CD14-positive monocyte (primary cell): ENCODE measurements around the gene MSI2. TPM values are rescaled to one million over a fixed set of nuclear protein-coding genes. Genes with fewer than 3 reads are reported as not detected.

Experiments
- DNase-seq, 3 donors: peaks; one replicate each; pipeline ENCODE4 v3.0.0-alpha.2; 2011 to 2022
- H2AFZ ChIP-seq: 2 replicates; pipeline ENCODE4 v1.6.0; 2012; ENCODE audit warnings: mild to moderate bottlenecking, low read depth, low read length, inconsistent platforms; ENCODE audit not compliant: insufficient read depth, poor library complexity, severe bottlenecking
- H3K27ac ChIP-seq, 2 donors: 1 replicate in 1 of 2; 2 replicates in 1 of 2; pipeline ENCODE4 v1.5.1; 2012 to 2013; ENCODE audit warnings: low read length in 2 of 2, control low read depth in 1 of 2, inconsistent platforms in 1 of 2, low read depth in 1 of 2, mild to moderate bottlenecking in 1 of 2
- H3K27me3 ChIP-seq, 2 donors: one replicate each; pipeline versions ENCODE4 v1.6.0 to v1.6.1; 2011 to 2013; ENCODE audit warnings: low read length in 2 of 2; ENCODE audit not compliant: control insufficient read depth in 2 of 2, insufficient read depth in 2 of 2
- H3K36me3 ChIP-seq, 2 donors: replicated peaks in 1 of 2; 1 replicate in 1 of 2; 2 replicates in 1 of 2; pipeline versions ENCODE4 v1.5.1 to v1.6.1; 2012 to 2013; ENCODE audit warnings: low read length in 2 of 2, control low read depth in 1 of 2, inconsistent platforms in 1 of 2, mild to moderate bottlenecking in 1 of 2; ENCODE audit not compliant: insufficient read depth in 2 of 2, control insufficient read depth in 1 of 2
- H3K4me1 ChIP-seq, 2 donors: 1 replicate in 1 of 2; 2 replicates in 1 of 2; pipeline versions ENCODE4 v1.5.1 to v1.6.1; 2012 to 2013; ENCODE audit warnings: low read length in 2 of 2, control low read depth in 1 of 2, inconsistent platforms in 1 of 2, mild to moderate bottlenecking in 1 of 2, moderate library complexity in 1 of 2; ENCODE audit not compliant: insufficient read depth in 2 of 2, control insufficient read depth in 1 of 2
- H3K4me2 ChIP-seq: replicated peaks from 2 replicates; pipeline ENCODE3; 2012; ENCODE audit warnings: low read length, moderate library complexity, mild to moderate bottlenecking; ENCODE audit not compliant: poor library complexity, severe bottlenecking; ENCODE audit errors: extremely low read depth
- H3K4me3 ChIP-seq, 3 experiments: fragments of 200-600 bp in 1 of 3; sonication (generic) in 1 of 3; replicated peaks in 1 of 3; 1 replicate in 2 of 3; 2 replicates in 1 of 3; pipeline ENCODE4 v1.5.1; 2011 to 2013; ENCODE audit warnings: low read length in 3 of 3, mild to moderate bottlenecking in 3 of 3, control low read depth in 2 of 3, low read depth in 2 of 3, inconsistent platforms in 1 of 3, moderate library complexity in 1 of 3
- H3K79me2 ChIP-seq: 2 replicates; pipeline ENCODE4 v1.6.0; 2012; ENCODE audit warnings: mild to moderate bottlenecking, control low read depth, inconsistent platforms, low read length, moderate library complexity; ENCODE audit not compliant: insufficient read depth
- H3K9ac ChIP-seq: 2 replicates; pipeline ENCODE4 v1.6.0; 2017; ENCODE audit warnings: low read length, mild to moderate bottlenecking; ENCODE audit not compliant: insufficient read depth, poor library complexity, severe bottlenecking
- H3K9me3 ChIP-seq, 2 donors: replicated peaks in 1 of 2; 1 replicate in 1 of 2; 2 replicates in 1 of 2; pipeline versions ENCODE4 v1.5.1 to v1.6.1; 2012 to 2013; ENCODE audit warnings: low read length in 2 of 2, control low read depth in 1 of 2; ENCODE audit not compliant: control insufficient read depth in 1 of 2, insufficient read depth in 1 of 2
- H4K20me1 ChIP-seq: 2 replicates; pipeline ENCODE4 v1.6.0; 2012; ENCODE audit warnings: mild to moderate bottlenecking, low read length, control low read depth, moderate library complexity; ENCODE audit not compliant: insufficient read depth
- H3K27ac Mint-ChIP-seq, 7 donors: one replicate each; pipeline ENCODE4 v1.8.0; 2020; ENCODE audit warnings: mild to moderate bottlenecking in 7 of 7, mixed read lengths in 7 of 7, moderate library complexity in 6 of 7, inconsistent platforms in 2 of 7
- H3K27me3 Mint-ChIP-seq, 3 donors: one replicate each; pipeline ENCODE4 v1.8.0; 2021 to 2022; ENCODE audit warnings: low read depth in 3 of 3, mild to moderate bottlenecking in 3 of 3, mixed read lengths in 3 of 3, moderate library complexity in 3 of 3, inconsistent platforms in 1 of 3
- H3K36me3 Mint-ChIP-seq, 2 donors: one replicate each; pipeline ENCODE4 v1.8.0; 2020; ENCODE audit warnings: mixed read lengths in 2 of 2, inconsistent platforms in 1 of 2, mild to moderate bottlenecking in 1 of 2
- H3K4me1 Mint-ChIP-seq: one replicate; pipeline ENCODE4 v1.8.0; 2020; ENCODE audit warnings: mild to moderate bottlenecking, mixed read lengths
- H3K4me3 Mint-ChIP-seq, 2 donors: one replicate each; pipeline ENCODE4 v1.8.0; 2020; ENCODE audit warnings: mild to moderate bottlenecking in 2 of 2, mixed read lengths in 2 of 2, moderate library complexity in 1 of 2
- H3K9me3 Mint-ChIP-seq, 7 donors: one replicate each; pipeline ENCODE4 v1.8.0; 2020 to 2022; ENCODE audit warnings: mixed read lengths in 7 of 7, mild to moderate bottlenecking in 6 of 7, moderate library complexity in 6 of 7, inconsistent platforms in 2 of 7
- WGBS: methylation state at CpG from one replicate; pipeline ENCODE4 v1.1.5; 2013; ENCODE audit warnings: missing lambda C conversion rate; ENCODE audit not compliant: insufficient coverage; 5-methylcytosine and 5-hydroxymethylcytosine counted together
- intact Hi-C, 2 donors: fragments of 100-400 bp; cut with micrococcal nuclease; formaldehyde crosslinking; loops; one replicate each; pipeline versions ENCODE4 v1.15.0 to v1.15.1; 2023
- polyA plus RNA-seq, 3 donors: library from polyadenylated mRNA; depleted of rRNA in 1 of 3; unstranded in 2 of 3; stranded (reverse) in 1 of 3; fragments of 300-500 nt in 2 of 3; fragments of >200 nt in 1 of 3; fragmentation: Illumina TruSeq in 2 of 3; gene quantifications; 1 replicate in 2 of 3; 2 replicates in 1 of 3; pipeline ENCODE4 v1.2.3, GENCODE V29; 2012 to 2021
- TF ChIP-seq, protein P1 (sequence below): fragments of 200-600 bp; IDR thresholded peaks from one replicate; pipeline ENCODE4 v1.8.0; 2022; ENCODE audit warnings: antibody characterized with exemption, mild to moderate bottlenecking

The MSI2 gene
- polyA plus RNA-seq, 3 donors: 0.20 to 6.6 (median 0.37) TPM

DNA sequence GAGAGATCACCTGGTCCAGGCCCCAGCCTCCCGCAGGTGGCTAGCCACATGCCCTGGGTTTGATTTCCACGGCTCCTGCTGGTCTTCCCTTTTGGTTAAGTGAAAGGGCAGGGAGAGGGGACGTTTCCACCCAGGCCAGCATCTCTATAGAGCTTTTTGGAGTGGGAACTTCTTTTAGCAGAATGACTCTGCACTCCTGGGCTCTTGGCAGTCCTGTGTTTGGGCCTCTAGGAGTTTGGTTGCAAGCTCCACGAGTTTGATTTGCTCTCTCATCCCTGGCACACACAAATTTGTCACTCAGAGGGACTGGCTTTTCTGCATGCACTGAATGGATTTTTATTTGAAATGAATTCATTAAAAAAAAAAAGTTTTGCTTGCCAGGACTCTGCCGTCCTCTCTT is 32.8 kb downstream of the MSI2 start:
- no peak overlapping the region for H3K4me3 Mint-ChIP-seq
- no peaks in the 10 kb centered on the region for H3K27me3 ChIP-seq
- H3K4me1 Mint-ChIP-seq: peaks cover 47% of the 10 kb centered on the region
- no peaks in the 10 kb centered on the region for H3K9me3 ChIP-seq
- H3K79me2 ChIP-seq: no peaks in the 10 kb centered on the region
- peak overlapping the region in 2 of 7 donors; percentile 30 to 32 for H3K27ac Mint-ChIP-seq
- WGBS: no CpG with 5 or more reads among the region's 5 CpGs
- peaks cover 8% of the 10 kb centered on the region for H4K20me1 ChIP-seq
- peaks cover 15 to 29% of the 10 kb centered on the region in 2 donors for H3K36me3 Mint-ChIP-seq
- H3K36me3 ChIP-seq: no peaks in the 10 kb centered on the region
- H3K9ac ChIP-seq: no peak overlapping the region
- H2AFZ ChIP-seq: no peak overlapping the region
- TF ChIP-seq, protein P1, sequence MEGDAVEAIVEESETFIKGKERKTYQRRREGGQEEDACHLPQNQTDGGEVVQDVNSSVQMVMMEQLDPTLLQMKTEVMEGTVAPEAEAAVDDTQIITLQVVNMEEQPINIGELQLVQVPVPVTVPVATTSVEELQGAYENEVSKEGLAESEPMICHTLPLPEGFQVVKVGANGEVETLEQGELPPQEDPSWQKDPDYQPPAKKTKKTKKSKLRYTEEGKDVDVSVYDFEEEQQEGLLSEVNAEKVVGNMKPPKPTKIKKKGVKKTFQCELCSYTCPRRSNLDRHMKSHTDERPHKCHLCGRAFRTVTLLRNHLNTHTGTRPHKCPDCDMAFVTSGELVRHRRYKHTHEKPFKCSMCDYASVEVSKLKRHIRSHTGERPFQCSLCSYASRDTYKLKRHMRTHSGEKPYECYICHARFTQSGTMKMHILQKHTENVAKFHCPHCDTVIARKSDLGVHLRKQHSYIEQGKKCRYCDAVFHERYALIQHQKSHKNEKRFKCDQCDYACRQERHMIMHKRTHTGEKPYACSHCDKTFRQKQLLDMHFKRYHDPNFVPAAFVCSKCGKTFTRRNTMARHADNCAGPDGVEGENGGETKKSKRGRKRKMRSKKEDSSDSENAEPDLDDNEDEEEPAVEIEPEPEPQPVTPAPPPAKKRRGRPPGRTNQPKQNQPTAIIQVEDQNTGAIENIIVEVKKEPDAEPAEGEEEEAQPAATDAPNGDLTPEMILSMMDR: no peak
- peak in 1 of 3 donors; percentile 8 for DNase-seq
- H3K4me3 ChIP-seq: no peak overlapping the region
- intact Hi-C loops: no loop called here
- peaks cover 1 to 3% (median 3%) of the 10 kb centered on the region in 3 donors for H3K27me3 Mint-ChIP-seq
- H3K4me2 ChIP-seq: no peak overlapping the region
- no peak overlapping the region for H3K27ac ChIP-seq
- peaks cover 24 to 28% of the 10 kb centered on the region in 2 donors for H3K4me1 ChIP-seq
- no peaks in the 10 kb centered on the region for H3K9me3 Mint-ChIP-seq

DNA sequence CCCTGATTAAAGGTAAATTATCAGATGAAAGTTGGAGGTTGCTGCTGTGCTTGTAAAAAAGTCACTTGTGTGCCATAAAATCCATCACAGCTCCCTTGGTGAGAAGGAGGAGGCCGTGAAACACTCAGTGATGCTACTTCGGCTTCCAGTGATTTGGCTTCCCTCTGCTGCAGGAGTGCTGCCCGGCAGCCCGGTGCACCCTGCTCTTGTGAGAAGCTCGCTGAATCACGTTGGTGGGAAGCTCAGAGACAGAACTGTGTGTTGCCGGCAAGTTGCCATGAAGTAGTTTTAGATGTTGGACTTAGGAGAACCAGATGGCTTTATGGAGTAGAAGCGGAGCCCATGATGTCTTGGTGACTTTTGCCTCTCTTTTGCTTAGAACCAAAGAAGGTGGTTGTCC is 33.3 kb downstream of the MSI2 start:
- Histone ChIP-seq H3K27ac (no peak overlapping the region), H3K4me2 (no peak overlapping the region), H3K36me3 (no peaks in the 10 kb centered on the region), H3K9ac (no peak overlapping the region), H3K4me3 (no peak overlapping the region), H3K79me2 (no peaks in the 10 kb centered on the region), H3K27me3 (no peaks in the 10 kb centered on the region), H3K4me1 (peaks cover 22 to 25% of the 10 kb centered on the region in 2 donors), H4K20me1 (peaks cover 8% of the 10 kb centered on the region), H2AFZ (no peak overlapping the region), H3K9me3 (no peaks in the 10 kb centered on the region)
- Mint-ChIP-seq H3K4me1 (peaks cover 44% of the 10 kb centered on the region), H3K36me3 (peaks cover 15 to 31% of the 10 kb centered on the region in 2 donors), H3K9me3 (no peaks in the 10 kb centered on the region), H3K27me3 (peaks cover 1 to 3% (median 3%) of the 10 kb centered on the region in 3 donors), H3K4me3 (no peak overlapping the region), H3K27ac (no peak overlapping the region)
- 56% methylated on average over 5 of the region's 8 CpGs for WGBS
- no peak for DNase-seq
- TF ChIP-seq, protein P1: no peak
- intact Hi-C loops: no loop called here
